ENCODE results near the gene CSH1. TPM values are rescaled to one million over a fixed set of nuclear protein-coding genes. Genes with fewer than 3 reads are reported as not detected.
"Not testable (repeated sequence)": the region's sequence is repeated elsewhere in the genome, so short reads cannot be mapped to it uniquely, and the experiment has no call there.

CSH1 gene
- total RNA-seq = not detected
- not detected for polyA plus RNA-seq
- long read RNA-seq, donor 1 = 0 reads
- long read RNA-seq, donor 2 = 0 reads
- long read RNA-seq, donor 3 = 0 reads

DNA sequence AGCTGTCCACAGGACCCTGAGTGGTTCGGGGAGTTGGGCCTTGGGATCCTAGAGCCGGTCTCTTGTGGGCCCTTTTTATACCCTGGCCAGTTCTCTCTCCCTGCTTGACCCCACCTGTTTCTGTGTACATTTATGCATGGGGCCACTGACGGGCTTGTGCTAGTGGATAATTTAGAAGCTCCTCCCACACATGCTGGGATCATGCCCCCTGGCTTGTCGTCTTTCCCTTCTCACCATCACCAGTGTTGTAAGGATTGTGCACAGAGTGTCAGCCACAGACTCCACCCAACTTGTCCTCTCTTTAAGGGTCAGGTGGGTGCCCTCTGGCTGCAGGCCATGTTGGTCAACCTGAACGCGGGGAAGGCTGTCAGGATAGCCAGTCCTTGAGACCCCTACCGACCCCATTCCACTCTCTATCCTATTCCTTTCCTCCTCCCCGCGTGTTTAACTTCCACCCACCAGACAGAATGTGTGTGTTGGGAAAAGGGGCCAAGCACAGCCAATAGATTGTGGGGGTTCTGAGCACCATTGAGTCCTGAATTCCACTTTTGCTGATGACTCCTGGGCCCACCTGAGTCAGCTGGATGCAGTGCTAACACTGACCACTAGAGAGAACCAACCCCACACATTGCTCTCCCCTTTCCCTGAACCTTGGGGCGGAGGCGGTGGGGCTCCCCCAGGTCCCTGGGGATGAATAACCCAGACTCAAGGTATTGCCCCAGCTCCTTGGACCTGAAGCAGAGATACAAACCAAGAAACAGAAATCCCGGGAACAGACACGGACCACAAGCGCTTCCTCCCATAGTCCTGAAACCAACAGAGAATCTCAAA is at the start of gene CSH1:
CSH1 (minus strand) TSS at position 51 of the 831 bp plus-strand sequence. CDS start 63 bp downstream, outside the sequence.
- H3K9me3 ChIP-seq; H3K27ac ChIP-seq; ATAC-seq; intact Hi-C loops (cut with DNase I); DNase-seq; H3K27me3 ChIP-seq; H3K4me1 ChIP-seq; H3K36me3 ChIP-seq; H3K4me3 ChIP-seq: not testable (repeated sequence)
- WGBS, 4 donors = 83 to 94% (median 85%) methylated on average over 6 to 10 of the region's 14 CpGs

DNA sequence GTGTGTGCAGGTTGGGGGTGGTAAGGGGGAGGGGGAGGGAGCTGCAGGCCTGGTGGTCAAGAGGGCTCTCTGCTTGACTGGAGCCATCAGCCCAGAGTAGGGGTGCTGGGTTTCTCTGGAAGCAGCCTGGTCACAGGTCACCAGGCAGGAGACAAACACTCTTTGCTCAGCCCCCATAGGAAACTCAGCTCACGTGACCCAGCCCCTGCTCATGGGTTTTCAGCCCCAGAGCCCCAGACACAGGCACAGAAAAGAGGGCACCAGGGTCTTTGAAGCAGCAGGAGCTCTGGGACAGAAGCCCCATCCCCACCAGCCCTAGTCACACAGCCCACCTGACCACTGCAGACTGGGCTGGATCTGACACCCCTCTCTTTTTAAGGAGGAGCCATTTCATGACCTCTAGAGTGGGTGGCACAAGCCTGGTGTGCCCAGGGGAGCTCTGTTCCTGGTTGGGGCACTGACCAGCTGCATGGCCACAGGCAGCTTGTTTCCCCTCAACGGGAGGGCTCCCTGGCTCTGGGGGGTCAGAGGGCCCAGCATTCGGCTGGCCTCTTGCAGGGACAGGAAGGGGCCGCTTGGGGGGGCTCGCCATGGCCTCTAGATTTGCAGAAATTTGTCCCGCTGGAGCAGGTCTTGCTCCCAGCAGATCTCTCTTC is 49.5 kb upstream of the CSH1 start:
- ATAC-seq (no peak), DNase-seq (no peak)
- H3K9me3 ChIP-seq = no peaks in the 10 kb centered on the region
- no peak for TF ChIP-seq POLR2A (IDR thresholded peaks at IDR 0.05)
- TF ChIP-seq, protein P1, sequence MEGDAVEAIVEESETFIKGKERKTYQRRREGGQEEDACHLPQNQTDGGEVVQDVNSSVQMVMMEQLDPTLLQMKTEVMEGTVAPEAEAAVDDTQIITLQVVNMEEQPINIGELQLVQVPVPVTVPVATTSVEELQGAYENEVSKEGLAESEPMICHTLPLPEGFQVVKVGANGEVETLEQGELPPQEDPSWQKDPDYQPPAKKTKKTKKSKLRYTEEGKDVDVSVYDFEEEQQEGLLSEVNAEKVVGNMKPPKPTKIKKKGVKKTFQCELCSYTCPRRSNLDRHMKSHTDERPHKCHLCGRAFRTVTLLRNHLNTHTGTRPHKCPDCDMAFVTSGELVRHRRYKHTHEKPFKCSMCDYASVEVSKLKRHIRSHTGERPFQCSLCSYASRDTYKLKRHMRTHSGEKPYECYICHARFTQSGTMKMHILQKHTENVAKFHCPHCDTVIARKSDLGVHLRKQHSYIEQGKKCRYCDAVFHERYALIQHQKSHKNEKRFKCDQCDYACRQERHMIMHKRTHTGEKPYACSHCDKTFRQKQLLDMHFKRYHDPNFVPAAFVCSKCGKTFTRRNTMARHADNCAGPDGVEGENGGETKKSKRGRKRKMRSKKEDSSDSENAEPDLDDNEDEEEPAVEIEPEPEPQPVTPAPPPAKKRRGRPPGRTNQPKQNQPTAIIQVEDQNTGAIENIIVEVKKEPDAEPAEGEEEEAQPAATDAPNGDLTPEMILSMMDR (IDR thresholded peaks at IDR 0.05) = no peak
- 63 to 77% (median 73%) methylated on average over 6 of the region's 6 CpGs for WGBS, 4 donors
- H3K27ac ChIP-seq = no peak overlapping the region
- no peaks in the 10 kb centered on the region for H3K27me3 ChIP-seq
- intact Hi-C loops (cut with DNase I) = loop anchor here in 3 of 10 donors (2.0 to 5.0 kb wide), 2 partner anchors 41 to 43 kb away; no protein-coding TSS in a partner anchor
- H3K4me1 ChIP-seq = peaks cover 0 to 15% (median 0%) of the 10 kb centered on the region in 12 donors
- no peak overlapping the region for H3K4me3 ChIP-seq
- H3K36me3 ChIP-seq = no peaks in the 10 kb centered on the region

DNA sequence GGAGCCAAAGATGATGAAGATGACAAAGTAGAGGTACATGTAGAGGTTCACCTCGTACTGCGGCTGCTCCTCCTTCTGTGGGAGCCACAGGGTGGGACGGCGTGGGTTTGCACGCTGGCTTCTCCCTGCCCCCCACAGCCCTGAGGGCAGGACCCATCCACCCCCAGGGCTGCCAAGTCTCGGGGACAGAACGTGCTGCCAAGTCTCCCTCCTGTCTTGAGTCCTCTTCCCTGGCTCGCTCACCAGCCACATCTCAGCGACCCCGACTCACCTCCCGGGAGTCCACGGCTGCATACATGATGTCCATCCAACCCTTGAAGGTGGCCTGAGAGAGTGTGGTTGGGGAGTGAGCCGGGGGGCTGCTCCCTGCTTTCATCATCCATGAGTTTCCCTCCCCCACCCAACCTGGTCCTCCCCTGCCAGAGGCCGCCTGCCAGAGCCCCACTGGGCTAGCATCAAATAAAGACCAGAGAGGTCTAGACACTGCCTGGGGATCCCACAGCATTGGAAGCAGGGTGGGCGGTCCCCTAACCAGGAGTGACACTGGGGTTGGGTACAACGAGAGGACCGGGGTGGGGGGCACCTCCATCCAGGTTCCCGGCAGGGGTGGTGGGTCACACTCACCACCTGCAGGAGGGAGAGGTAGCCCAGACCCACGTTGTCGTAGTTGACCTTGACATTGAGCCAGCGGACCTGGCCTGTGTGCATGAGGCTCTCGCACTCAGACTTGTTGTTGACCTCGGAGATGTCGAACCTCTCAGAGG is 48.5 kb upstream of the CSH1 start:
- DNase-seq = no peak
- no peaks in the 10 kb centered on the region for H3K9me3 ChIP-seq
- TF ChIP-seq, protein P1 (IDR thresholded peaks at IDR 0.05) = no peak
- no peak for TF ChIP-seq POLR2A (IDR thresholded peaks at IDR 0.05)
- no peak overlapping the region for H3K27ac ChIP-seq
- H3K4me3 ChIP-seq = no peak overlapping the region
- H3K27me3 ChIP-seq = no peaks in the 10 kb centered on the region
- WGBS, 4 donors = 87 to 90% (median 88%) methylated on average over 17 to 24 of the region's 24 CpGs
- H3K36me3 ChIP-seq = no peaks in the 10 kb centered on the region
- H3K4me1 ChIP-seq = peaks cover 0 to 15% (median 0%) of the 10 kb centered on the region in 12 donors
- no peak for ATAC-seq
- intact Hi-C loops (cut with DNase I) = loop anchor here in 2 of 10 donors (5.0 kb wide), 1 partner anchor 42 kb away; no protein-coding TSS in a partner anchor

DNA sequence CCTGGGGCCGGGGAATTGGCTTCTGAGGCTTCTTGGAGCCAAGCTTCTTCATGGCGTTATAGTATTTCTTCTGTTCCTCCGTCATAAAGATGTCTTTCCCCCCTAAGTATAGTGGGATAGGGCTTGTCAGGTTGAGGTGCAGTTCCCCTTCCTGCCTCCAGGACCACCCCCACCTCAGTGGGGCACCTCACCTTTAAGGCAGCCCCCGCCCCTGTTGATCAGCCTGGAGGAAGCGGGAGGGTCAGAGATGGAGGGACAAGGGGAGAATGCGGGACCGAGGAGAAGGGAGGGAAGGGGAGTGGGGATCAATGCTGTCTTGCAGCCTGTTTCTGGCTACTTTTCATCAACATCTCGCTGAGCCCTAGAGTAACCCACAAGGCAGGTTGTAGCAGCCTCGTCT is 47.4 kb upstream of the CSH1 start:
- WGBS, 4 donors = 73 to 93% (median 83%) methylated on average over 9 of the region's 9 CpGs
- Histone ChIP-seq H3K4me1 (peaks cover 0 to 15% (median 0%) of the 10 kb centered on the region in 12 donors), H3K27ac (no peak overlapping the region), H3K9me3 (no peaks in the 10 kb centered on the region), H3K4me3 (no peak overlapping the region), H3K36me3 (no peaks in the 10 kb centered on the region), H3K27me3 (no peaks in the 10 kb centered on the region)
- DNase-seq (no peak), ATAC-seq (no peak)
- TF ChIP-seq, protein P1 (IDR thresholded peaks at IDR 0.05) = no peak
- no peak for TF ChIP-seq POLR2A (IDR thresholded peaks at IDR 0.05)
- intact Hi-C loops (cut with DNase I) = no loop called here
